DMS 273 treated with DMSO at 0.1 percent for 48 hours (cell line): ENCODE results near the gene CLEC16A.

Experiments
- DNase-seq: peaks from one replicate; lab custom pipeline; 2025; lab: John Stamatoyannopoulos, UW

CLEC16A gene

GRCh38 chr16:10992797-10993196, 48.4 kb downstream of the CLEC16A start:
- DNase-seq: no peak

- no peak for DNase-seq
These were observed 49.3 kb downstream of the CLEC16A start for GRCh38 chr16:10993649-10994048.

GRCh38 chr16:10994571-10994970, 50.2 kb downstream of the CLEC16A start:
- DNase-seq: no peak

GRCh38 chr16:10995565-10995964, 51.2 kb downstream of the CLEC16A start:
- no peak for DNase-seq

- no peak for DNase-seq
These were observed 53.1 kb downstream of the CLEC16A start for GRCh38 chr16:10997485-10997884.

GRCh38 chr16:10999300-10999699, 54.9 kb downstream of the CLEC16A start:
- DNase-seq: no peak

GRCh38 chr16:11001611-11002010, 57.2 kb downstream of the CLEC16A start:
- DNase-seq: no peak

DNA sequence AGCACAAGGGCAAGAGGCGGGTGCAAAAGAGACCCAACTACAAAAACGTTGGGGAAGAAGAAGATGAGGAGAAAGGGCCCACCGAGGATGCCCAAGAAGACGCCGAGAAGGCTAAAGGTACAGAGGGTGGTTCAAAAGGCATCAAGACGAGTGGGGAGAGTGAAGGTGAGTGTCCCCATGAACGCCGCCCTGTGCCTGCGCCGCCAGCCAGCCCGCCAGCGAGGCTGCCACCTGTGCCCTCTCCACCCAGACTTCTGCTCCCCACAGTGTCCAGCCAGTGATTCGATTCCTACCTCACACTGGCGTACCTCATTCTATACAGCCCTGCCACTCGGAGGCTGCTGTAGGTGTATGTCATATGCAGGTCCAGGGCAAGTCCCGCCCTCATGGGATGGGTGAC, 58.8 kb downstream of the CLEC16A start:
- no peak for DNase-seq

DNA sequence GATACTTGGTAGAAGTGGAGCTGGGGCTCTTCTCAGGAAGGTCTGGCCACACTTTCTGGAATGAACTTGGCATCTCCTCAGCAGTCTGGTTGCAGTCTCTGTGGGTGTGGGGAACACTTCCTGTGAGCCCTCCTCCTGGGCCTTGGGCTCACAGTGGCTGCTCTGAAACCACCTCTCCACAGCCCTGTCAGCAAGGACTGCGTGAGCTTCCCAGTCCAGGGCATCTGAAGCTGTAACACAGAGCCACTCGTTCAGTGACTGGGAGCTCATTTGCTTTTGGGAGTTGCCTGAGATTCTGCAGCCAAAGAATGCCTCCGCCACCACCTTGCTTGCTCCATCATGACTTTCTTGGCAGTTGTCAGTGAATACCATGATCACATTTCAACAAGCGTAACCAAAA, 60.0 kb downstream of the CLEC16A start:
- no peak for DNase-seq

- no peak for DNase-seq
These were observed 60.7 kb downstream of the CLEC16A start for GRCh38 chr16:11004973-11005610.

DNA sequence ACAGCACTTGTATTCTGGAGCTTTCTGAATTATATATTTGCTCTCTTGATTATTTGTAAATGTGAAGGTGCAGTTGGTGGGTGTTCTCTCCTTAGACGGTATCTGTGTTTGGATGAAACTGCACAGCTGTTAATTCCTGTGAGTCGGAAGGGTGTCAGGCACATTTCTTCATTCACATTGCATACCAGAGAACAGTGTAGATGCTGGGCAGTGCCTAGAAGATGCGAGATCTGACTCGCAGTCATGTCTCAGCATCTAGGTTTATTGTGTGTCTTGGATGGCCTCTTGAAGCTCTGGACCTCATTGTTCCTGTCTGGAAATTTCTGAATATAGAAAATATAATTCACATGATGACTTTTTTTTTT, 61.2 kb downstream of the CLEC16A start:
- no peak for DNase-seq

- DNase-seq: no peak
These were observed 62.3 kb downstream of the CLEC16A start for GRCh38 chr16:11006656-11007055.

DNA sequence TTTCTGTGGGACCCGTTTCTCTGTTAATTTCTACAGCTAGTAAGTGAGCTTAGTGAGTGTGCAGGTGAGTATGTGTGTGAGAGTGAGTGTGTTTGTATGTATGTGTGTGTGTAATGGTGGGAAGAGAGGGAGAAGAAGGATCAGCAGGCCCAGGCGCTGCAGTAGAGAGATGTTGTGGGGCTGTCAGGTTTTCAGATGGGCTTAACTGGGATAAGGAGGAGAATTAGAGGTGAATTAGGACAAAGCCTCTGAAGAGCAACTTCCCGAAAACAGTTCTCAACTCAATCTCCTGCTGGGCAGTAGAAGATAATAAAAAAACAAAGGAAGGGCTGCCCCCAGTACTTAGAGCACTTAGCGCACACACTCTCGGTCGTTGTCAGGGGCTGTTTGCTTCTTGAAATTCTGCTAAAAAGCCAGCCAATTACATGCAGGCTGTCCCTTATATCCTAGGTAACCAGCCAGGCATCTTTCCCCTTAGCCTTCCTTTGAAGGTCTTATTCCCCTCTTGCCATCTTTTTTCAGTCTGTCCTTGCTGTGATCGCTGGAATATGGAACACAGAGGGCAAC, 63.4 kb downstream of the CLEC16A start:
- no peak for DNase-seq

DNA sequence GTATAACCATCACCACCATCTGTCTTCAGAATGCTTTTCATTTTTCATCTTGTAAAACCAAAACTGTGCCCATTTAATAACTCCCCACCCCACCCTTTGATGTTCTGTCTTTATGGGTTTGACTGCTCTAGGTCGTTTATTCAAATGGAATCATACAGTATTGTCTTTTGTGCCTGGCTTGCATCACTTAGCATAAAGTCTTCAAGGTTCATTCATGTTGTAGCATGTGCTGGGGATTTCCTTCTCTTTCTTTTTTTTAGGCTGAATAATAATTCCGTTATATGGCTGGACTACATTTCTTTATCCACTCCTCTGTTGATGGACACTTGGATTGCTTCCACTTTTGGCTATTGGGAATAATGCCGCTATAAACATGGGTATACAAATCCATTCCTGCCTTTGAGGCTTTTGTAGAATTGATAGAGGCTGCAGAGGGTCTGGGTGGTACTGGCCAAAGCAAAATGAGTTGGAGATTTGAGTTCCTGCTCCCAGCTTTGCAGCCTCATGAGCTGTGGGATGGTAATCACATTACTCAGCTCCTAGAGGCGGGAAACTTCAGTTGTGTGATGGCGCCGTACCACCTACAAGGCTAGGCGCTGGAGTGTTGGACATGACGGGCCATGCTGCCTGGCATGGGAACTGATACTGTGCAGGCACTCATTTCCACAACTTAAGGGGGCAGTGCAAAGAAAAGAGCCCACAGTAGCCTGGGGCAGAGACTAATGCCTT, 64.8 kb downstream of the CLEC16A start:
- DNase-seq: no peak

- no peak for DNase-seq
These were observed 66.3 kb downstream of the CLEC16A start for GRCh38 chr16:11010575-11011221.

- DNase-seq: no peak
These were observed 67.0 kb downstream of the CLEC16A start for GRCh38 chr16:11011326-11011725.

- DNase-seq: no peak
These were observed 68.5 kb downstream of the CLEC16A start for GRCh38 chr16:11012841-11013240.

- no peak for DNase-seq
These were observed 69.8 kb downstream of the CLEC16A start for GRCh38 chr16:11014136-11014535.

DNA sequence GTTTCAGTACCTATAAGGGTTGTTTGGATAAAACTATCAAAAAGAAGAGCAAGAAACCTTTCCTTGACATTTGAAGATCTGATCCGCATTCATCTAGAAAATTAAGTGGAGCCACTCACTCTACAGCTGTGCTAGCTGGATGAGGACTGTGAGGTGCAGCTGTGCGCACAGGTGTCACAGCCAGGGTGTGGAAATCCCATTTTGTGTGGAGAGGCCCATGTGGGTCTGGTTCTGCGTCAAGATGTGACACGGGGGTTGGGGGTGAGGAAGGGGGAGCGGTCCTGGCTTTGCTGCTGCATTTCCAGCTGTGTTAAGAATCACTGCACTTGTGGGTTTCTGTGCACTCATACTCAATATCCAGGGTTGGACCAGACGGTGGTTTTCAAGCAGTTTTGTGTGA, 70.7 kb downstream of the CLEC16A start:
- DNase-seq: no peak

GRCh38 chr16:11015607-11016006, 71.2 kb downstream of the CLEC16A start:
- no peak for DNase-seq

DNA sequence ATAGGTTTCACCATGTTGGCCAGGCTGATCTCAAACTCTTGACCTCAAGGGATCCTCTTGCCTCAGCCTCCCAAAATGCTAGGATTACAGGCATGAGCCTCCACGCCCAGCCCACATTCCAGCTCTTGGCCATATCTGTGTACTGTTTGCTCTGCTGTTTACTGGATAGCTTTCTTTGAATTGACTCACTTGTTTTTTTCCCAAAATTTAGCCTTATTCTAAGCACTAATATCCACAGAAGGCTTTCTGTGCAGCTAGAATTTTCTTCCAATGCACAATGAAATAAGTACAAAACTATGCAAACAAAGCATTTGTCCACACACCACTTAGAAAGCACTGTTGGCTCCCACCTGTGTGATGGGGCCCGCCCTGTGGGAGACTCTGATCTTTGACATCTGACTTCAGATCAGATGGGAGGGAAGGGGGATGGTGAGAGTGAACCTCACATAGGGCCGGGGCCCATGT, 72.2 kb downstream of the CLEC16A start:
- DNase-seq: no peak

- DNase-seq: no peak
These were observed 72.6 kb downstream of the CLEC16A start for GRCh38 chr16:11016993-11017392.

- DNase-seq: no peak
These were observed 73.1 kb downstream of the CLEC16A start for GRCh38 chr16:11017499-11017898.
